ENCODE results near the gene ABR. TPM values are rescaled to one million over a fixed set of nuclear protein-coding genes. Genes with fewer than 3 reads are reported as not detected.

ABR gene
- total and polyA plus RNA-seq, 2 of the 8 experiments (the other 6 are each of a cell fraction or from before 2014, with no cell fraction given) = 44.8 to 47.2 TPM

DNA sequence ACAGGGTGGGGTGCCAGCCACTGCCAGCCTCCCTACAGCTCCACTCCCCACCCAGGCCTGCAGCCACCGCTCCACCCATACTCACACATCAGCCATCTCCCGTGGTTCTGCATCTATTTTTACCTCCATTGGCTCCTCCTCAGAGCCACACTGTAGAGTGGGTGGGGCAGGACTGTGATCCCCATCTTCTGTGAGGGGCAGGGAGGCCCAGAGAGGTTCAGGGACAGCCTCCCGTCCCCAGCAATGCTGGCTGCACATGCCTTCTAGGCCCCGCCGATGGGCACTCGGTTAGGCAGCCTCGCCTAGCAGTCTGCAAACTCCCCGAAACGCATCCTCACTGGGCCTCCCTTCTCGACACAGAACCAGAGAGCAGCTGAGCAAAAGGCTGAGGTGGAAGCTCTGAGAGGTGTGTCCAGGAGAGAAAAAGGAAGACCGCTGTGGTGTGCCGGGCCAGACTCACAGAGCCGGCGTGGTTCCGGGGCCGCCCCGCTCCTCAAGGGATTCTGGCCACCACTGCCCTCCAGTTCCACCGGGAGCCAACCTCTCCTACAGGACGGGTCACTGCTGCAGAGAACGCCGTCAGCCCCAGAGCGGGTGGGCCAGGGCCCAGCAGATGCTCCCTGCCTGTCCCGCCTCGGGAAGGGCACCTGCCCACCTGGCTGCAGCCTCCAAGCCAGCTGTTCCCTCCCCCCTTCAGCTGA, 71.9 kb downstream of the ABR start:
- peak overlapping the region; percentile 47 to 84 (median 50); a peak in 7 of 8 replicates for H3K4me3 ChIP-seq (ENCODE audit: extremely low read depth in 1 of 4, insufficient read depth in 2 of 4, low read depth in 3 of 4, low read length in 4 of 4)
- H3K18ac ChIP-seq (ENCODE audit: extremely low read depth, low read length) = no peak overlapping the region
- no peak overlapping the region for H3K27ac ChIP-seq (ENCODE audit: low read depth, low read length)
- H3K14ac ChIP-seq (ENCODE audit: insufficient read length) = no peak overlapping the region
- no peak overlapping the region for H2BK20ac ChIP-seq (ENCODE audit: low read length)
- H3K79me2 ChIP-seq (ENCODE audit: control insufficient read depth in 1 of 2, insufficient read depth in 2 of 2, low read length in 2 of 2) = no peaks in the 10 kb centered on the region
- H2BK15ac ChIP-seq (ENCODE audit: low read length) = no peak overlapping the region
- no peak overlapping the region for H4K5ac ChIP-seq (ENCODE audit: insufficient read length, low read depth, low read length)
- H3K23ac ChIP-seq (ENCODE audit: insufficient read length) = no peak overlapping the region
- peak overlapping the region; percentile 67 to 98 for H3K4me2 ChIP-seq (ENCODE audit: insufficient read depth in 1 of 2, low read depth in 2 of 2, low read length in 2 of 2)
- no peak overlapping the region for H3K4ac ChIP-seq (replicated peaks; ENCODE audit: insufficient read length, low read depth, low read length)
- no peak overlapping the region for H2BK5ac ChIP-seq (ENCODE audit: low read depth, low read length)
- peaks cover 12% of the 10 kb centered on the region; the same call in 1 of the 2 replicates for H3K23me2 ChIP-seq (ENCODE audit: low read depth, low read length)
- no peaks in the 10 kb centered on the region for H3K36me3 ChIP-seq (ENCODE audit: control insufficient read depth in 2 of 4, insufficient read depth in 4 of 4, low read length in 3 of 4)
- H4K20me1 ChIP-seq (replicated peaks in 1 of 2; ENCODE audit: control insufficient read depth in 1 of 2, insufficient read depth in 2 of 2, low read length in 2 of 2) = peaks cover 4 to 9% of the 10 kb centered on the region in 2 experiments
- ChIA-PET CTCF (ENCODE audit: partially characterized antibody) (interaction anchor here (0.5 to 2.4 kb wide), 8 partner anchors 12 to 135 kb away, joined by 3 to 10 read pairs (median 4); no protein-coding TSS in a partner anchor), POLR2A (ENCODE audit: partially characterized antibody) (interaction anchor here (0.6 kb wide), 1 partner anchor 576 kb away, joined by 3 read pairs; no protein-coding TSS in a partner anchor)
- H2BK12ac ChIP-seq (ENCODE audit: low read depth, low read length) = no peak overlapping the region
- FAIRE-seq (no peak), DNase-seq (ENCODE audit: low read depth in 1 of 2, low spot score in 2 of 2) (peak in 1 of 2 experiments; percentile 67)
- H3K9ac ChIP-seq (replicated peaks in 1 of 4; ENCODE audit: extremely low read depth in 1 of 4, low read depth in 3 of 4, low read length in 3 of 4) = peak overlapping the region in 1 of 4 experiments; percentile 32; a peak in 1 of 7 replicates
- H2BK120ac ChIP-seq (replicated peaks; ENCODE audit: low read depth, low read length) = no peak overlapping the region
- H3K9me3 ChIP-seq (ENCODE audit: insufficient read depth in 2 of 2, low read depth in 1 of 2, low read length in 1 of 2) = no peaks in the 10 kb centered on the region
- peaks cover 8% of the 10 kb centered on the region; the same call in 1 of the 2 replicates for H3K79me1 ChIP-seq (ENCODE audit: low read depth, low read length)
- H3K4me1 ChIP-seq (replicated peaks in 1 of 4; ENCODE audit: control insufficient read depth in 3 of 4, insufficient read depth in 4 of 4, low read length in 3 of 4) = peaks cover 0 to 26% (median 20%) of the 10 kb centered on the region in 4 experiments; a peak in 5 of 7 replicates
- H3K56ac ChIP-seq (replicated peaks; ENCODE audit: insufficient read length, low read depth, low read length) = no peak overlapping the region
- no peak overlapping the region for H2AK5ac ChIP-seq (ENCODE audit: low read depth, low read length)
- no peak overlapping the region for H4K8ac ChIP-seq (ENCODE audit: extremely low read depth, insufficient read depth, low read length)
- no peak overlapping the region for H4K91ac ChIP-seq (replicated peaks; ENCODE audit: insufficient read length, low read length)
- WGBS, 2 experiments (ENCODE audit: extremely low coverage in 1 of 2, insufficient coverage in 1 of 2, insufficient read length in 1 of 2, insufficient replicate concordance in 2 of 2, low coverage in 1 of 2, low lambda C conversion rate in 2 of 2, missing lambda C conversion rate in 1 of 2) = 74% methylated on average over 24 of the region's 24 CpGs; no CpG with 5 or more reads in 1 of the 2 experiments
- H2AFZ ChIP-seq (ENCODE audit: low read length) = no peak overlapping the region
- H3K27me3 ChIP-seq (replicated peaks in 1 of 4; ENCODE audit: control insufficient read depth in 3 of 4, extremely low read depth in 1 of 4, insufficient read depth in 3 of 4, low read length in 3 of 4) = peaks cover 0 to 10% (median 7%) of the 10 kb centered on the region in 4 experiments; a peak in 5 of 7 replicates
- TF ChIP-seq, protein P1, sequence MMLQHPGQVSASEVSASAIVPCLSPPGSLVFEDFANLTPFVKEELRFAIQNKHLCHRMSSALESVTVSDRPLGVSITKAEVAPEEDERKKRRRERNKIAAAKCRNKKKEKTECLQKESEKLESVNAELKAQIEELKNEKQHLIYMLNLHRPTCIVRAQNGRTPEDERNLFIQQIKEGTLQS (IDR thresholded peaks at IDR 0.05; ENCODE audit: insufficient read depth, low read depth, low read length) = no peak
- TF ChIP-seq HDAC2 (IDR thresholded peaks at IDR 0.05; ENCODE audit: borderline replicate concordance in 1 of 2, low read depth in 2 of 2, low read length in 2 of 2) (no peak), POU5F1 (IDR thresholded peaks at IDR 0.05; ENCODE audit: low read depth, low read length) (no peak), CREB1 (IDR thresholded peaks at IDR 0.05) (no peak), MAX (IDR thresholded peaks at IDR 0.05) (no peak), E2F6 (IDR thresholded peaks at IDR 0.05) (no peak), EZH2 (IDR thresholded peaks at IDR 0.05; ENCODE audit: low read depth, low read length, severe bottlenecking) (no peak)
- TF ChIP-seq, protein P2, sequence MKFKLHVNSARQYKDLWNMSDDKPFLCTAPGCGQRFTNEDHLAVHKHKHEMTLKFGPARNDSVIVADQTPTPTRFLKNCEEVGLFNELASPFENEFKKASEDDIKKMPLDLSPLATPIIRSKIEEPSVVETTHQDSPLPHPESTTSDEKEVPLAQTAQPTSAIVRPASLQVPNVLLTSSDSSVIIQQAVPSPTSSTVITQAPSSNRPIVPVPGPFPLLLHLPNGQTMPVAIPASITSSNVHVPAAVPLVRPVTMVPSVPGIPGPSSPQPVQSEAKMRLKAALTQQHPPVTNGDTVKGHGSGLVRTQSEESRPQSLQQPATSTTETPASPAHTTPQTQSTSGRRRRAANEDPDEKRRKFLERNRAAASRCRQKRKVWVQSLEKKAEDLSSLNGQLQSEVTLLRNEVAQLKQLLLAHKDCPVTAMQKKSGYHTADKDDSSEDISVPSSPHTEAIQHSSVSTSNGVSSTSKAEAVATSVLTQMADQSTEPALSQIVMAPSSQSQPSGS (IDR thresholded peaks at IDR 0.05; ENCODE audit: low read length) = no peak
